ENCODE data around the gene MTMR10. TPM values are rescaled to one million over a fixed set of nuclear protein-coding genes. Genes with fewer than 3 reads are reported as not detected.

MTMR10 gene
- total and polyA plus RNA-seq, 7 donors, result 11.4 to 31.0 (median 24.3) TPM

GRCh38 chr15:31024330-31024729, 32.9 kb upstream of the MTMR10 start:
- Histone ChIP-seq H3K4me3 (no peak overlapping the region), H3K4me1 (peaks cover 0 to 9% (median 4%) of the 10 kb centered on the region in 4 donors), H3K9me3 (no peaks in the 10 kb centered on the region), H3K27ac (no peak overlapping the region), H3K36me3 (no peaks in the 10 kb centered on the region), H3K27me3 (no peaks in the 10 kb centered on the region)
- TF ChIP-seq EP300 (IDR thresholded peaks at IDR 0.05) (no peak), POLR2AphosphoS5 (IDR thresholded peaks at IDR 0.05) (no peak), POLR2A (IDR thresholded peaks at IDR 0.05) (no peak)
- TF ChIP-seq, protein P1, sequence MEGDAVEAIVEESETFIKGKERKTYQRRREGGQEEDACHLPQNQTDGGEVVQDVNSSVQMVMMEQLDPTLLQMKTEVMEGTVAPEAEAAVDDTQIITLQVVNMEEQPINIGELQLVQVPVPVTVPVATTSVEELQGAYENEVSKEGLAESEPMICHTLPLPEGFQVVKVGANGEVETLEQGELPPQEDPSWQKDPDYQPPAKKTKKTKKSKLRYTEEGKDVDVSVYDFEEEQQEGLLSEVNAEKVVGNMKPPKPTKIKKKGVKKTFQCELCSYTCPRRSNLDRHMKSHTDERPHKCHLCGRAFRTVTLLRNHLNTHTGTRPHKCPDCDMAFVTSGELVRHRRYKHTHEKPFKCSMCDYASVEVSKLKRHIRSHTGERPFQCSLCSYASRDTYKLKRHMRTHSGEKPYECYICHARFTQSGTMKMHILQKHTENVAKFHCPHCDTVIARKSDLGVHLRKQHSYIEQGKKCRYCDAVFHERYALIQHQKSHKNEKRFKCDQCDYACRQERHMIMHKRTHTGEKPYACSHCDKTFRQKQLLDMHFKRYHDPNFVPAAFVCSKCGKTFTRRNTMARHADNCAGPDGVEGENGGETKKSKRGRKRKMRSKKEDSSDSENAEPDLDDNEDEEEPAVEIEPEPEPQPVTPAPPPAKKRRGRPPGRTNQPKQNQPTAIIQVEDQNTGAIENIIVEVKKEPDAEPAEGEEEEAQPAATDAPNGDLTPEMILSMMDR (IDR thresholded peaks at IDR 0.05), result no peak
- 10 to 49% methylated on average over 5 of the region's 5 CpGs for whole genome bisulfite sequencing, 2 donors
- intact Hi-C loops (cut with DNase I), result no loop called here
- no peak for DNase-seq

DNA sequence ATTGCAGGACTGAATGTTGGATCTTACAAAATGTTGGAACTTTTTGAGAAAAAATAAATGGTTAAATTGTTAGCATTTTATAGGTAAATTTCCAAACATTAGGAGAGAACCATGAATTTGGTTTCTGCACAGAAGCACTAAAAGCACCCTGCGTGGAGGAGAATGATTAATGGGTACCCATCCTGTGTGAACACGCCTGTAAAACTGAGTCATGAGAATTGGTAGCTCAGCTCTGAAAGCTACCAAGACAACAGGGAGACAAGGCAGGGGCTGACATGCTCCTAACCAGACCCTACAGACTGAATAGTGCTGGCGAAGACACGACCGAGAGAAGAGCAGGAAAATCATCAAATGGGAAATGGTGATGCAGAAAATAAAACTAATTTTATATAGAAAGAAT, 32.4 kb upstream of the MTMR10 start:
- TF ChIP-seq POLR2A (IDR thresholded peaks at IDR 0.05) (no peak), EP300 (IDR thresholded peaks at IDR 0.05) (no peak), POLR2AphosphoS5 (IDR thresholded peaks at IDR 0.05) (no peak)
- TF ChIP-seq, protein P1 (IDR thresholded peaks at IDR 0.05), result no peak
- Histone ChIP-seq H3K27me3 (no peaks in the 10 kb centered on the region), H3K36me3 (no peaks in the 10 kb centered on the region), H3K27ac (no peak overlapping the region), H3K4me1 (peaks cover 0 to 9% (median 4%) of the 10 kb centered on the region in 4 donors), H3K4me3 (no peak overlapping the region), H3K9me3 (no peaks in the 10 kb centered on the region)
- no peak for DNase-seq
- intact Hi-C loops (cut with DNase I), result no loop called here
- 93 to 94% methylated on average over 5 of the region's 5 CpGs for WGBS, 2 donors

DNA sequence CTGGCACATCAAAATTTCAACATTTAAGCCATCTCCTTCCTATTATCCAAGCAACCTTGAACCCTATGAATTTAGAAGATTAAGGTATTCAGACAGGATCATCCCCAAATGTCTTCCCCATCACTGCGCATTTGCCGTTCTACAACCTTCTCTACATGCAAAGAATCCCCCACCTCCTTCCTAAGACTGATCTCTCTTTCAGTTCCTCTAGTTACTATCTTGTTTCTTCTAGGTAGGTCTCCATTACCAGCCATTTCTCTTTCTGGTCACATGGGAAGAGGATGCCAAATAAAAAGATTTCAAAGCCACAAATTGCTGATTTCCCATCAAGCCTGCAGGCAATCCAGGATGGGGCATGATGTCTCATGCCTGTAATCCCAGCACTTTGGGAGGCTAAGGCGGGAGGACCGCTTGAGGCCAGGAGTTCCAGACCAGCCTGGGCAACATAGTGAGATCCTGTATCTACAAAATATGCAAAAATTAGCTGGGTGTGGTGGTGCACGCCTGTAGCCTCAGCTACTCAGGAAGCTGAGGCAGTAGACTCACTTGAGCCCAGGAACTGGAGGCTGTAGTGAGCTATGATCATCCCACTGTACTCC, 29.7 kb upstream of the MTMR10 start:
- intact Hi-C loops (cut with DNase I), result no loop called here
- no peaks in the 10 kb centered on the region for H3K36me3 ChIP-seq
- DNase-seq, result no peak
- H3K4me3 ChIP-seq, result no peak overlapping the region
- no peak for TF ChIP-seq POLR2AphosphoS5 (IDR thresholded peaks at IDR 0.05)
- TF ChIP-seq, protein P1 (IDR thresholded peaks at IDR 0.05), result no peak
- TF ChIP-seq POLR2A (IDR thresholded peaks at IDR 0.05), result no peak
- no peaks in the 10 kb centered on the region for H3K9me3 ChIP-seq
- H3K4me1 ChIP-seq, result peaks cover 0 to 9% (median 4%) of the 10 kb centered on the region in 4 donors
- H3K27me3 ChIP-seq, result no peaks in the 10 kb centered on the region
- 86 to 95% methylated on average over 5 of the region's 5 CpGs for WGBS, 2 donors
- H3K27ac ChIP-seq, result no peak overlapping the region

- WGBS, 2 donors, result 80 to 90% methylated on average over 5 of the region's 5 CpGs
- Histone ChIP-seq H3K4me1 (peaks cover 0 to 9% (median 4%) of the 10 kb centered on the region in 4 donors), H3K36me3 (no peaks in the 10 kb centered on the region), H3K27me3 (no peaks in the 10 kb centered on the region), H3K4me3 (no peak overlapping the region), H3K27ac (no peak overlapping the region), H3K9me3 (no peaks in the 10 kb centered on the region)
- intact Hi-C loops (cut with DNase I), result no loop called here
- DNase-seq, result no peak
- TF ChIP-seq POLR2AphosphoS5 (IDR thresholded peaks at IDR 0.05) (no peak), EP300 (IDR thresholded peaks at IDR 0.05) (no peak), POLR2A (IDR thresholded peaks at IDR 0.05) (no peak)
- TF ChIP-seq, protein P1 (IDR thresholded peaks at IDR 0.05), result no peak
These were observed 29.1 kb upstream of the MTMR10 start for GRCh38 chr15:31020542-31020941.

- no peaks in the 10 kb centered on the region for H3K36me3 ChIP-seq
- H3K4me1 ChIP-seq, result peaks cover 0 to 9% (median 4%) of the 10 kb centered on the region in 4 donors
- TF ChIP-seq, protein P1 (IDR thresholded peaks at IDR 0.05), result no peak
- TF ChIP-seq EP300 (IDR thresholded peaks at IDR 0.05) (no peak), POLR2A (IDR thresholded peaks at IDR 0.05) (no peak), POLR2AphosphoS5 (IDR thresholded peaks at IDR 0.05) (no peak)
- no peaks in the 10 kb centered on the region for H3K9me3 ChIP-seq
- WGBS, 2 donors, result 90% methylated on average over 3 of the region's 3 CpGs
- intact Hi-C loops (cut with DNase I), result no loop called here
- H3K27me3 ChIP-seq, result no peaks in the 10 kb centered on the region
- DNase-seq, result no peak
- no peak overlapping the region for H3K4me3 ChIP-seq
- no peak overlapping the region for H3K27ac ChIP-seq
These were observed 28.6 kb upstream of the MTMR10 start for GRCh38 chr15:31019986-31020385.

All from sigmoid colon (tissue), 7 donors.